NCI-H2107 (cell line): ENCODE results near the gene ARID1B.

Source experiments
- DNase-seq: peaks from one replicate; lab custom pipeline; 2025; lab: John Stamatoyannopoulos, UW

ARID1B gene

DNA sequence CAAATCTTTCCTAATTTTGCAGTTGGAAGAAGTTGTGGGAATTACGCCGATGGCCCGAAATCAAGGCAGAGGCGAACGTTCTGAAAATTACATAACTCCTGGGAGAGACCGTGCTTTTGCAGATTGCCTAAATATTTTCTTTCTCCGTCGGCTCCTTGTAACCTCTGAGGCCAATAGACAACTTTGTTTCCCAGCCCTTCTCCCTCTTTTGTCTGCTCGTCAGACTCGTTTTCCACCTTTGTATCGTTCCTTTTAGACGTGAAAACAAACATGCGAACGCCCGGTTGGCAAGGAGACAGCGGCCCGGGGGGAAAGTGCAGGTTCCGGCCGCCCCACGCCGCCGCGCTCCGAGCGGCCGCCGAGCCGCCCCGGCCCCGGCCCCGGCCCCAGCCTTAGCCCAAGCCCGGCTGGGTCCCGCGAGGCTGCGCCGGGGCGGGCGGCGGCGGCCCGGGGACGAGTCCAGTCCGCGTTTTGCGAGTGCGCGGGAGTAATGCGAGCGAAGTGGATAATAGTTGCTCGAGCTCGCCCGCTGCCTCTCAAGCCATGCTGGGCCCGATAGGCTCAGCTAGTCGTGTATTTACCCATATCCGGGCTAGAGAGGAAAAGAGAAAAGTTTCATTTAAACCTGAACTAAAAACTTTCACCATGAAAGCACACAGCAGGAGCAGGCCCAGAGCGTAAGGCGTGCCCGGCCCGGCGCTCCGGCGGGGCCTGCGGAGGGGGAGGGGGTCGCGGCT is at the start of gene ARID1B:
Gene ARID1B, plus strand, starts transcription at position 539 of the 737 bp plus-strand sequence. CDS start 303 bp downstream, outside the sequence.
- peak; percentile 72 for DNase-seq

DNA sequence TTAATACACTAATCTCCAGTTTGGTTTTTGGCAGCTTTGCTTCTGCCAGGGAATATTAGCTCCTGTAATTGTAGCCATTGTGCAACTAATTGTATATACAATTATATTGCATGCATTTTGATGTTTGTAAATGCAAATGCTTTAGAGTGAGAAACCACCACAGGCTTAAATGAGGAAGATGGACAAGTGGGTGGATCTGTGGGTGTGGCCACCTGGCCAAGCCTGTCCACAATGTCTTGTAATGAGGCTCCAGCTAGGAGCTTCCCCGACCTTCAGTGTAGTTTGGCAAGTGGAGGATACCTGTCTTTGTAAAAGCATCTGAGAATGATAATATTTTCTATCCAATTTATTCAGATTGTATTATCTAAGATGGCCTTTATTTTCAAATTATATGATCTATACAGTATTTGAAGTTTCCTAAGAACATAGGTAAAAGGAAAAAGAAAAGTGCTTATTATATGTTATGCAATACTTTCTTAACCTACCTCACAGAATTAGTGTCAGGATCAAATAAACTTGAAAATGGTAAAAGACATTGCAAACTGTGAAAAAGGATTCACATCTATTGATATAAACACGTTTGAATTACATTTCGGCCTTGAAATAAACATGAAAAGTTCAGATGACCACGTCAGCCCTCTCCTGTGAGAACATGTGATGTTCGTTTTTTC is 49.3 kb upstream of the ARID1B start:
- no peak for DNase-seq

DNA sequence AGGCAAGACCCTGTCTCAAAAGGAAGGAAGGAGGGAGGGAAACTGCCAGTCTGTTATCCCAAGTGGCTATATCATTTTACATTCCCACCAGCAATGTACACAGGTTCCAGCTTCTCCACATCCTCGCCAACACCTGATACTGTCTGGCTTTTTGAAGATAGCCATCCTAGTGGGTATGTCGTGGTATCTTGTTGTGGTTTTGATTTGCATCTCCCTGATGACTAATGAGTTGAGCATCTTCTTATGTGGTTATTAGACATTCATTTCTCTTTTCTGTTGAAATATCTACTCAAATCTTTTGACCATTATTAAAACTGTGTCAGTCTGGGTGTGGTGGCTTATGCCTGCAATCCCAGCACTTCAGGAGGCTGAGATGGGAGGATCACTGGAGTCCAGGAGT is 47.9 kb upstream of the ARID1B start:
- DNase-seq = no peak

DNA sequence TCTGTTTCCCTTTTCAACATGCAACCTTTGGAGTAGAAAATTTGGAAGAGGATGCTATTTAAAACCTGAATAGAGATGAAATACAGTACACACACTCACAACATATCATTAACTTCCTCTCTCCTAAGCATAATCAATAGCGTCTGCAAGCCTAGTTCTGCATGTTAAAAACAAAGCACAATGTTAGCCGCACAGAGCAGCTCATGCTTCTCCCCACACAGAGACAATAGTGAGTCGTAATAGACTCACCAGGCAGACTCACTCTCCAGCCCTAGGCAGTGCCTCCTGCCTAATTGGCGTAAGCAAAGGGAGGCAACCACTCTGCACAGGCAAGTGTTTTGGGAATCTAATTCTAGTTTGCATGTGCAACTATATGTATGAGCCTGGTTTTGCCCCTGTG is 45.8 kb upstream of the ARID1B start:
- DNase-seq = no peak

DNA sequence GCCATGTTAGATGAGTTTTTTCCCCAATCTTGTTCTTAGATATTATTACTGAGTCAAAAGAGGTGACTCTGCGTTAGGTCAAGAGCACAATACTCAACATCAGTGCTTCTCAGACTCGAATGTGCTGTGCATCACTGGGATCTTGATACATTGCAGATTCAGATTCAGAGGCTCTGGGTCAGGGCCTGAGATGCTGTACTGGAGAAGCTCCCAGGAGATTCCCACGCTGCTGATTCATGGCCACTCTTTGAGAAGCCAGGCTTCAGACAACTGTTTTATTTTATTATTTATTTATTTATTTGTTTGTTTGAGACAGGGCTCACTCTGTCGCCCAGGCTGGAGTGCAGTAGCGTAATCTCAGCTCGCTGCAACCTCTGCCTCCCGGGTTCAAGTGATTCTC is 41.4 kb upstream of the ARID1B start:
- no peak for DNase-seq

DNA sequence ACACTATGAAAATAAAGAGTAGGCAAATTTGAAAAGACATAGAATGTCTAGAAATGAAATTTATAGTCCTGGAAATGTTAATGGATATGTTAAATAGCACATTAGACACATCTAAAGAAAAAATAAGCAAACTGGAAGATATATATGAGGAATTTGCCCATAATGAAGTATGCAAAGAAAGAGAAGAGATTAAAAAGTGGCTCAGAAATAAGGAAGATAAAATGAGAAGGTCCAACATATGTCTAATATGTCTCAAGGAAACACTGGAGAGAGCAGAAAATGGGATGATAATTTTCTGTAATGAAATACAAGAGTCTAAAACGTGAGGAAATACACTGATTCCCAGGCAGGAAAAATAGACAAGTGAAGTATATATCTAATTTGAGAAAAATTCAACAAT is 36.6 kb upstream of the ARID1B start:
- no peak for DNase-seq

DNA sequence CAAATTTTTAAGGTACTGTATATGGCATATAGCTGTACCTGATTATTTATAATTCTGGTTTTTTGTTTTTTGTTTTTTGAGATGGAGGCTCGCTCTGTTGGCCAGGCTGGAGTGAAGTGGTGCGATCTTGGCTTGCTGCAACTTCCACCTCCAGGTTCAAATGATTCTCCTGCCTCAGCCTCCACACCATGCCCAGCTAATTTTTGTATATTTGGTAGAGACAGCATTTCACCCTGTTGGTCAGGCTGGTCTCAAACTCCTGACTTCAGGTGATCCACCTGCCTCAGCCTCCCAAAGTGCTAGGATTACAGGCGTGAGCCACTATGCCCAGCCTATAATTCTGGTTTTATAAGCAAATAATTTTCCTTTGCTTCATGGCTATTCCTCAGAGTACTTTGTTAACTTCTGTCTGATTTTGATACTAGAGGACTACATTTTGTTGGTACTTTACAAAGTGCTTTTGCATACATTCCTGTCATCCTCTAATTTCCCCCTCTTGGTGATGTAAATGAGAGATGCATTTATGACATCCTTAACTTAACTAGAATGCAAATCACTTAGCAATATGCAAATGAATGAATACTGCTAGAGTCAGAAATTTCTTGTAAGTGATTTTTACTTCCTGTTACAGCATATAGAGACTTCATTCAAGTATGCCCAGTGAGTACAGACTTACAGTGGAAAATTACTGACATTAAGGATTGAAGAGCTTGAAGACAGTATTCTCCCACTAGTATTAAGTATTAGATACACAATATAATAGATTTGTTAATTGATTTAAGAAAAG is 35.7 kb upstream of the ARID1B start:
- no peak for DNase-seq

DNA sequence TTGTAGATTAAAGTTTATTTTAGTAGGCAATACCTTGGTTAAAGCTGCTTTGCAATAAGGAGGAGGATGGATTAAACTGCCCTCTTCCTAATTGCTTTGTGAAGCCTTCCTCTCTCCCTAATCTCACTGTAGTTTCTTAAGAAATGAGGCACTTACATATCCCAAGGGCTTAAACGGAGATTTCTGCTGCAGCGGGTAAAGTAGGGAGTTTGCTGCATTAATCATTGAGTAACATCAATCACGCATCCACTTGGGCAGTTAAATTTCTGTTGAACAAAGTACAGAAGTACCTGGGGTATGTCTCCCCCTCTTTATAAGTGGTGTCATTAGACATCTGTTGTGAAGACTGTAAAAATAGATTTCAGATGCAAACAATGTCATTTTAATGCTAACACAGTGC is 29.5 kb upstream of the ARID1B start:
- DNase-seq = no peak

DNA sequence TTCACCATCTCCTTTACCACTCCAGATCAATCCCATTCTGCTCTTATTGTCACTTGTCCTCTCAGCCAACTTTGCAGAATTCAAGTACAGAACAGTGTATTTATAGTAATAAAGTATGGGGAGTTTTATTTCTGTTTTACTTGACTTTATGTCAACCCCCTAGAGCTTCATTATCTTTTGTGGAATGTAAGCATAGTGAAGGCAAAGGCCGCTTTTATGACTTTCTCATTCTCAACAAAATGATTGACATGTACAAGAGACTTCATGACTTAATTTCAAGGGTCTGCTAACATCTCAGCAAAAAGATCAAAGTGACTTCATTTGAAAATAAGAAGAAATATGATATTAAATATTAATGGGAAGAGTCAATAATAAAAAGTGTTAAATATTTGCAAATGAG is 28.7 kb upstream of the ARID1B start:
- no peak for DNase-seq

DNA sequence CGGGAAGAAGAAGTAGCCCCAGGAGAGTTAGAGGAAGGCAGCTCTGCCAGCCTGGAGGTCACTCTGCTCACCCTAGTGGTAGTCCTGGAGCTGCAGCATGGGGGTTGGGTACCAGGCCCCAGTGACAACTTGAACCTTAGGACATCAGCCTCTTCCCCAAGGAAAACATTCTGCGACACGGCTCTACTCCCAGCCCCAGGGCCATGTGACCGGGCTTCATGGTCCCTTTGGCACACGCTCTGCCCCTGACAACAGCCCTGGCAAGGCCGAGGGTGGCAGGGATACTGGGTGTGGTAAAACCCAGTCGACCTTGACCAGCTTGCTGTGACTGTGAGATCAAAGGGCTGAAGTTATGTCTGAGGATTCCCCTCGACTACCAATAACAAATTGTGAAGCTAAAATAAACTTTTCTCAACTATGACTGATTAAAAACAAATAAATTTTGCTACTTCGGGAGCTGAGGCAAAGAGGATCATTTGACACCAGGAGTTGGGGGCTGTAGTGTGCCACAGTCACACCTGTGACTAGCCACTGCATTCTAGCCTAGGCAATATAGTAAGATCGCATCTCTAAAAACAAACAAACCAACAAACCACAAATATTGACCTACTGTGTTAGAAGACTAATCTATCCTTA is 24.4 kb upstream of the ARID1B start:
- DNase-seq = no peak

DNA sequence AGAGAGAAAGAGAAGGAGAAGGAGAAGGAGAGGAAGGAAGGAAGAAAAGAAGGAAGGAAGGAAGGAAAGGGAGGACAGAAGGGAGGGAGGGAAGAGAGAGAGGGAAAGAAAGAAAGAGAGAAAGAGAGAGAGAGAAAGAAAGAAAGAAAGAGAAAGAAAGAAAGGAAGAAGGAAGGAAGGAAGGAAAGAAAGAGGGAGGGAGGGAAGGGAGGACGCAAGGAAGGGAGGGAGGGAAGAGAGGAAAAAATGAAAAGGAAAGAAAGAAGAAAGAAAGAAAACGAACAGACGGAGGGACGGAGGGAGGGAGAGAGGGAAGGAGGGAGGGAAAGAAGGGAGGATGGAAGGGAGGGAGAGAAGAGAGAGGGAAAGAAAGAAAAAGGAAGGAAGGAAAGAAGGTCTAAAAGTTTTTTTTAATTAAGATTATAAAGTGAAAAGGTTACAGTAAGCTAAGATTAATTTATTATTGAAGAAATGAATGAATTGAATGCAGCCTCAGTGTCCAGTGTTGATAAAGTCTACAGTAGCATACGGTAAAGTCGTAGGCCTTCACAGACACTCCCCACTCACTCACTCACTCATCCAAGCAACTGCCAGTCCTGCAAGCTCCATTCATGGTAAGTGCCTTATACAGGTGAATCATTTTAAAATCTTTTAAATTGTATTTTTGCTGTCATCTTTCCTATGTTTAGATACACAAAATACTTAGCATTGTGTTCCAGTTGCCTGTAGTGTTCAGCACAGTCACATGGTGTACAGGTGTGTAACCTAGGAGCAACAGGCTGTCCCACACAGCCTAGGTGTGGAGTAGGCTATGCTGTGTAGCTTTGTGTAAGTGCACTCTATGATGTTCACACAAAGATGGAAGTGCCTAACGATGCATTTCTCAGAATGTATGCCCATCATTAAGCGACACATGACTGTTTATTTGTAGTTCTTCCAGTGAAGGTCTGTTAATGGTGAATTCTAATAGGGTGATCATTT is 20.3 kb upstream of the ARID1B start:
- DNase-seq = no peak

DNA sequence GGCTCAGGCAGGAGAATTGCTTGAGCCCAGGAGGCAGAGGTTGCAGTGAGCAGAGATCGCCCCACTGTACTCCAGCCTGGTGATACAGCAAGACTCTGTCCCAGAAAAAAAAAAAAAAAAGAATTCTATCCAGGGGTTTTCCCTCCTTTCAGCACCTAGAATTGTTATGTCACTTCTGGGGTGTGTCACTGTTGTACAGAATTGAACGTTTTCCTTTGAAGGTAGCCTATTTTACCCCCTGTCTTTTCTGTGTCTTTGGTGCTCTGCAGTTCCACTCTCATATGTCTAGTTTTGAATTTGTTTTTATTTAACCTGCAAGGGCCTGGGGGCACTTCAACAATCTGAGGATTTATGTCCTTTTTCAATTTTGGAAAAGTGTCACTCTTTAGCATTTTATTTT is 19.3 kb upstream of the ARID1B start:
- no peak for DNase-seq

DNA sequence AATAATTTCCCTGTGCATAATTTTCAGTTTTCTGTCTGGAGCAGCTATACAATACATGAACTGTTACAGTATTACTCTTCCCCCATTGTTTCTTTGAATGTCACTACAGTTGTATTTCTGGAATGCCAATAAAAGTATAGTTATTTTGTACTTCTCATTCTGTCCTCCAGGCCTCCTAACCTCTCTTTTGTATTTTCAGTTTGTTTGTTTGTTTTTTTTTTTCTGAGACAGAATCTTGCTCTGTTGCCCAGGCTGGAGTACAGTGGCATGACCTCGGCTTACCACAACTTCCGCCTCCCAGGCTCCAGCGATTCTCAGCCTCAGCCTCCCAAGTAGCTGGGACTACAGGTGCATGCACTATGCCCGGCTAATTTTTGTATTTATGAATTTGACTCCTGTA is 16.8 kb upstream of the ARID1B start:
- no peak for DNase-seq

DNA sequence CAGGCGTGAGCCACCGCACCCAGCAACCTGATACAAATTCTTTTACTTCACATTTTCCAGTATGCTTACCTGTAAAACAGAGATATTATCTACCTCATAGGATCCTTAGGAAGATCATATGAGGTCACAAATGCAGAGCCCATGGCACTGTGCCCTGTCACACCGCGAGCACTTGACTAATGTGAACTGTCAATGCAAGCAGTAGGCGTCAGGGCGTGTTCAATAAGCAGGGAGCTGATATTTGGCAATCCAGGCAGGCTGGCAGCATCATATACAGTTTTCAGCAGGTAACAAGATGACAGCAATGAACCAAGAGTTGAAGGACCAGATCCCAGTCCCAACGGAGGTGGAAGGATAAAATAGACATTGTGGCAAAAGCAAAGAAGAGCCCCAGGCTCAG is 14.6 kb upstream of the ARID1B start:
- DNase-seq = no peak

DNA sequence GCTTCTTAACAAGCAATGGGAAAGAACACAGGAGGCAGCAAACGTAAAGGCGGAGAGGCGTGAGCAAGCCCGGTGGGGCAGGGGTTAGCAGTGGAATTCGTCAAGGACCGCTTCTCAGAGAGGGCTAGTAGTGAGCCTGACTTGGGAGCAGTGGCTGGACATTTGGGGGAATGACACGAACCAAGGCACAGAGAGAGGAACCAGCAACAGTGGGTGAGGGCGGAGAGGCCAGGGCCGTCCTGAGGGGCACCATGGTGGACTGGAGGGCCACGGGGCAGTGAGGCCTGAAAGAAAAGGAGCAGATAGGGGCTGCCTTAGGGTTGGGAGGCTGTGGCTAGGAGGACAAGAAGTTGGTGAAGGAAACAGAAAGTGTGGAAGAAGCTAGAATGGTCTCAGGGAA is 12.1 kb upstream of the ARID1B start:
- DNase-seq = no peak

DNA sequence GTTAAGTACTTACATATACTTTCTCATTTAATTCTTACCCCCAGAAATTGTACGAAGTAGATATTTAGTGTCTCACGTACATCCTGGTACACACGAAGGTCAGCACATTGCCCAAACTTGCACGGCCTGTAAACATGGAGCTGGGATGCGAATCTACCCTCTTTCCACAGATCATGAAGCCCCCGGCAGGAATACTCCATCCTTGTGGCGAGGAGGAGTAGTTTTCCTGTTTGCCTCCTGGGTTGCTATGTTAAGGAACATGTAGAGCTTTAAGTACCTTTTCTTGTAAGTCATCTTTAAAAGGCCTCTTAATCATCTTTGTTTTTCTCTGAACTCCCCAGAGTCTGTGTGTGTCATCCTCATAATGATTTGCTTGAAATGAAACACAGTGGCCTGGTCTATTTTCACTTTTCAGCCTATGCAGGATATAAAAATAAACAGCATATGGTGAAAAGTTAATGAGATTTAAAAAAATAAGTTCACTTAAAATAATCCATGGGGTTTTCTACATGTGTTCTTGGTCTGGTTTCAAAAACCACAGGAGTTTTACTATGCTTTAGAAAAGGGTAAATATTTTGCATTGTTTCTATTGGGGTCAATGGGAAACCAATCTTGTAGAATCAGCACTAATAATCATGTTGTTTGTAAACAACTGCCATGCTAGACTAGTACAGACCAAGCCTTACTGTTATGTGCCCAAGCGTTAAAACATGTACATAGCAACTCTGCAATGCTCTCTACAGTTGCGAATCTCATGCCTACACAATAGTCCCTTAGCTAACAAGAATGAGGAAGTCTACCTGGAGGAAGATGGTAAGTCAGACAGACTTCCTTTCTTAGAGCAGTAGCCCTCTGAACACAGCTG is 9.3 kb upstream of the ARID1B start:
- no peak for DNase-seq

DNA sequence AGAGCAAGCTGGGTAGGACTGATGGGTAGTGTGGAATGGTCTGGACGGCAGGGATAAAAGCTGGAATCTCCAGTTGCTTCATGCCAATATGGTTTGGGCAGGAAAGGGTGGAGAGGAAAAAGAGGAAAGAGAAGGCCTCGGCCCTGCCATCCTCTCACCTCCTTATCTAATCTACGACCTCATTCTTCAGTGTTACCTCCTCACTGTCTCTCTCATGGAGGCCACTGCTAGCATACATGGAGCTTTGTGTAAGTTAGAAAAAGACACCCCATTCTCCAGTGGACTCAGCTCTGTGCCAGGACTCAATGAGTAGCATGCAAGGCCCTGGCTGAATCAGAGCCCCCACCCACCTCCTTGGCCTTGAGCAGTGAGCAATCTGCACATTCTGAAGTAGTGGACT is 6.1 kb upstream of the ARID1B start:
- no peak for DNase-seq

DNA sequence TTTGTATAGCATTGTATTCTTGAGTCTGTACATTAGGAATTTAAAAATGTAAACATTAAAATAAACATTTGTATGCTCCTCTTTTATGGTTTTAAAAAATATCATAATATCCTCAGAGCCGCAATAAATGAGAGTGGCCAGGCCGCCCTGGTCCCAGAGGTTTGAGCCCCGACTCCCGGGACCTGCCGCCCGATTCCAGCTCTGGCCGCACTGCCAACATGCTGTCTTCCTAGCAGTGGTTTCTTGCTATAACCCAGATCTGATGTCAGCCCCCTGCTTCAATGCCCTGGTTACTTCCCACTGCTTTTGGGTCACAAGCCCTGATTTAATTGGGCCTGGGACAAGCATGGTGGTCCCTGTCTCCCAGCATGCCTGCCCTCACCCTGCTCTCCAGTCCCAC is 5.4 kb upstream of the ARID1B start:
- DNase-seq = no peak

DNA sequence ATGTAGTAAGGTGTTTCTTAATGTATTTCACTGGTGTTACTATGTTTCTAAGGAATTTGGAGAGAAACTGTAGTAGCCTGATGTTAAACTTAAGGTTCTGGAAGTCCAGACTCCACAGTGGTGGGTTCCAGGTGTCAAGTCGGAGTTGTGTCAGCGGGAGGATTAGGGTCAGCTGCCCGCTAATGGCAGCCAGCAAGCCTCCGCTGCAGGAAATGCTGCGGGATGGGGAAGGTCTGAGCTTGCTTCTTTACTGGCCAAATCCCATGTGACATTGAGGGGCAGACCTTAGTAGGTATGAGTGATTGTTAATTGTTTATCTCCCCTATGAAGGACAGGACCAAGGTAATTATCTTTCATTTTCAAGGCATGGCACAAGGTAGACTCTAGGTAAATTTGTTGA is 3.7 kb upstream of the ARID1B start:
- no peak for DNase-seq
